HFFc6 (cell line): ENCODE measurements around the gene SYNGR3. TPM values are rescaled to one million over a fixed set of nuclear protein-coding genes. Genes with fewer than 3 reads are reported as not detected.

Source experiments
- DNase-seq: peaks from one replicate; pipeline ENCODE4 v3.0.0-alpha.2; 2018
- H3K27ac Mint-ChIP-seq: 2 replicates; pipeline ENCODE4 v1.8.0; 2020; ENCODE audit warnings: mild to moderate bottlenecking, mixed read lengths
- H3K27me3 Mint-ChIP-seq: 2 replicates; pipeline ENCODE4 v1.8.0; 2021; ENCODE audit warnings: mild to moderate bottlenecking, moderate library complexity, mixed read lengths; ENCODE audit not compliant: insufficient read depth
- H3K36me3 Mint-ChIP-seq: 2 replicates; pipeline ENCODE4 v1.8.0; 2021; ENCODE audit warnings: low read depth, mixed read lengths
- H3K4me1 Mint-ChIP-seq: 2 replicates; pipeline ENCODE4 v1.8.0; 2020; ENCODE audit warnings: low read depth, mixed read lengths
- H3K4me3 Mint-ChIP-seq: 2 replicates; pipeline ENCODE4 v1.8.0; 2020; ENCODE audit warnings: mild to moderate bottlenecking, moderate library complexity, mixed read lengths
- H3K9me3 Mint-ChIP-seq: 2 replicates; pipeline ENCODE4 v1.8.0; 2020; ENCODE audit warnings: mild to moderate bottlenecking, mixed read lengths
- total RNA-seq, 6 experiments: library from RNA; stranded (reverse); fragmentation: NEBNext Ultra II Directional; extraction: Animal tissue kit (Norgen Biotek cat#: 25700); gene quantifications; 2 replicates in 1 of 6; 3 replicates in 5 of 6; pipeline ENCODE4 v1.2.3, GENCODE V29; 2021
- TF ChIP-seq, protein P1 (sequence below): fragments of 200-600 bp; sonication (generic); IDR thresholded peaks from 2 replicates; pipeline ENCODE4 v1.5.0; 2021; ENCODE audit warnings: antibody characterized with exemption, mild to moderate bottlenecking

SYNGR3 gene
- total RNA-seq, 6 experiments from 2014 or later: 0.96 to 1.4 (median 1.2) TPM

DNA sequence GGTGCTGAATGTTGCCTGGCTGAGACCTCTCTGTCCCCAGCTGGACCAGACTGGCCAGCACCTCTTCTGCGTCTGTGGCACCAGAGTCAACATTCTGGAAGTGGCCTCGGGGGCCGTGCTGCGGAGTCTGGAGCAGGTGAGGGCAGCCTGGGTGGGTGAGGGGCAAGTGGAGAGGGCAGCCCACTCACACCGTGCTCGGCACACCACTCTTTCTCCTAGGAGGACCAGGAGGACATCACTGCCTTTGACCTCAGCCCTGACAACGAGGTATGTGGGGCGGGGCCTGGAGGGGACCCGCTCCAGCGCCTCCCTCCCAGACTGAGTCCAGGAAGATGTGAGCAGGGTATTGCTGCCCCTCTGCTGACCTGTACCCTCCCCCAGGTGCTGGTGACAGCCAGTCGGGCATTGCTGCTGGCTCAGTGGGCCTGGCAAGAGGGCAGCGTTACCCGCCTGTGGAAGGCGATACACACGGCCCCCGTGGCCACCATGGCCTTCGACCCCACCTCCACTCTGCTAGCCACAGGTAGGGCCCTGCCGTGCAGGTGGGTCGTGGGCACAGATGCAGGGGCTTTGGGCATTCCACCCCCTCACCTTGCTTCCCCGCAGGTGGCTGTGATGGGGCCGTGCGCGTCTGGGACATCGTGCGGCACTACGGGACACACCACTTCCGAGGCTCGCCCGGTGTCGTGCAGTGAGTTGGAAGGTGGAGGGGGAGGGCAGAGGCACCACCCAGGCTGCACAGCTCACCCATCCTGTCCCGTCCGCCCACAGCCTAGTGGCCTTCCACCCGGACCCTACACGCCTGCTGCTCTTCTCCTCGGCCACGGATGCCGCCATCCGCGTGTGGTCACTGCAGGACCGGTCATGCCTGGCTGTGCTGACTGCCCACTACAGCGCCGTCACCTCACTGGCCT lies 15.4 kb upstream of the SYNGR3 start:
- Mint-ChIP-seq H3K36me3 (peaks cover 7% of the 10 kb centered on the region), H3K27me3 (no peaks in the 10 kb centered on the region; the same call in 1 of the 2 replicates), H3K4me1 (peaks cover 16% of the 10 kb centered on the region), H3K4me3 (no peak overlapping the region), H3K9me3 (no peaks in the 10 kb centered on the region), H3K27ac (no peak overlapping the region)
- DNase-seq: no peak
- TF ChIP-seq, protein P1, sequence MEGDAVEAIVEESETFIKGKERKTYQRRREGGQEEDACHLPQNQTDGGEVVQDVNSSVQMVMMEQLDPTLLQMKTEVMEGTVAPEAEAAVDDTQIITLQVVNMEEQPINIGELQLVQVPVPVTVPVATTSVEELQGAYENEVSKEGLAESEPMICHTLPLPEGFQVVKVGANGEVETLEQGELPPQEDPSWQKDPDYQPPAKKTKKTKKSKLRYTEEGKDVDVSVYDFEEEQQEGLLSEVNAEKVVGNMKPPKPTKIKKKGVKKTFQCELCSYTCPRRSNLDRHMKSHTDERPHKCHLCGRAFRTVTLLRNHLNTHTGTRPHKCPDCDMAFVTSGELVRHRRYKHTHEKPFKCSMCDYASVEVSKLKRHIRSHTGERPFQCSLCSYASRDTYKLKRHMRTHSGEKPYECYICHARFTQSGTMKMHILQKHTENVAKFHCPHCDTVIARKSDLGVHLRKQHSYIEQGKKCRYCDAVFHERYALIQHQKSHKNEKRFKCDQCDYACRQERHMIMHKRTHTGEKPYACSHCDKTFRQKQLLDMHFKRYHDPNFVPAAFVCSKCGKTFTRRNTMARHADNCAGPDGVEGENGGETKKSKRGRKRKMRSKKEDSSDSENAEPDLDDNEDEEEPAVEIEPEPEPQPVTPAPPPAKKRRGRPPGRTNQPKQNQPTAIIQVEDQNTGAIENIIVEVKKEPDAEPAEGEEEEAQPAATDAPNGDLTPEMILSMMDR: no peak

DNA sequence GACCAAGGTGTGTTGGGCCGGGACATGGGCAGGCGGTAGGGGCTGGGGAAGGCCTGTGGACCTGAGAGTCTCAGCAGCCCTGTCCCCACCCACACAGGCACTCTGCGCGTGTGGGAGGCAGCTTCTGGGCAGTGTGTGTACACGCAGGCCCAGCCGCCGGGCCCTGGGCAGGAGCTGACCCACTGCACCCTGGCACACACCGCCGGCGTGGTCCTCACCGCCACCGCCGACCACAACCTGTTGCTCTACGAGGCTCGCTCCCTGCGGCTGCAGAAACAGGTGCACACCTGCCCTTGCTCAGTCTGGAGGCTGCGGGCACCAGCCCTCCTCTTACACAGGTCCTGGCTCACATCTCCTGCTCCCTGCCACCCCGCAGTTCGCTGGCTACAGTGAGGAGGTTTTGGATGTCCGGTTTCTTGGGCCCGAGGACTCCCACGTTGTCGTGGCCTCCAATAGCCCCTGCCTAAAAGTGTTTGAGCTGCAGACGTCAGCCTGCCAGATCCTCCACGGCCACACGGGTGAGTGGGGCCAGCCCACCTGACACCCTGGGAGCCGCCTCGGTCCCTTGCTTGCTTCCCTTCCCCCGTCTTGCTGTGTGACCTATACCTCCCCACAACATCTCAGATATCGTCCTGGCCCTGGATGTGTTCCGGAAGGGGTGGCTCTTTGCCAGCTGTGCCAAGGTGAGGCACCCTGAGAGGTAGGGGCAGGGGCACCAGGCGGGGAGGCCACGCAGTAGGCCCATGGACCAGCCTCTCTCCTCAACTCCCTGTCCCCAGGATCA lies 14.1 kb upstream of the SYNGR3 start:
- H3K27ac Mint-ChIP-seq: no peak overlapping the region
- peaks cover 16% of the 10 kb centered on the region for H3K4me1 Mint-ChIP-seq
- no peak for DNase-seq
- H3K27me3 Mint-ChIP-seq: no peaks in the 10 kb centered on the region; the same call in 1 of the 2 replicates
- no peaks in the 10 kb centered on the region for H3K9me3 Mint-ChIP-seq
- TF ChIP-seq, protein P1: no peak
- no peak overlapping the region for H3K4me3 Mint-ChIP-seq
- H3K36me3 Mint-ChIP-seq: peaks cover 7% of the 10 kb centered on the region

DNA sequence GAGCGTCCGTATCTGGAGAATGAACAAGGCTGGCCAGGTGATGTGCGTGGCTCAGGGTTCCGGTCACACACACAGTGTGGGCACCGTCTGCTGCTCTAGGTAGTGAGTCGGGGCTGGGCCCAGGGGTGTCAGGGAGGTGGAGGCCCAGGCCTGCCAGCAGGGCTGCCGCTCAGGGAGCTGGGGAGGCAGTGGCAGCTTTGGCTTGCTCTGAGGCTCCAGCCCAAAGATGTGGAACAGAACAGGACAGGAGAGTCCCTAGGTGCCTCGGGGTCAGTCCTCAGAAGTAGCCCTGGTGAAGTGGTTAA lies 13.6 kb upstream of the SYNGR3 start:
- peaks cover 6% of the 10 kb centered on the region for H3K36me3 Mint-ChIP-seq
- H3K4me1 Mint-ChIP-seq: peaks cover 13% of the 10 kb centered on the region
- peaks cover 3% of the 10 kb centered on the region for H3K27me3 Mint-ChIP-seq
- DNase-seq: no peak
- H3K4me3 Mint-ChIP-seq: no peak overlapping the region
- TF ChIP-seq, protein P1: no peak
- no peak overlapping the region for H3K27ac Mint-ChIP-seq
- H3K9me3 Mint-ChIP-seq: no peaks in the 10 kb centered on the region

DNA sequence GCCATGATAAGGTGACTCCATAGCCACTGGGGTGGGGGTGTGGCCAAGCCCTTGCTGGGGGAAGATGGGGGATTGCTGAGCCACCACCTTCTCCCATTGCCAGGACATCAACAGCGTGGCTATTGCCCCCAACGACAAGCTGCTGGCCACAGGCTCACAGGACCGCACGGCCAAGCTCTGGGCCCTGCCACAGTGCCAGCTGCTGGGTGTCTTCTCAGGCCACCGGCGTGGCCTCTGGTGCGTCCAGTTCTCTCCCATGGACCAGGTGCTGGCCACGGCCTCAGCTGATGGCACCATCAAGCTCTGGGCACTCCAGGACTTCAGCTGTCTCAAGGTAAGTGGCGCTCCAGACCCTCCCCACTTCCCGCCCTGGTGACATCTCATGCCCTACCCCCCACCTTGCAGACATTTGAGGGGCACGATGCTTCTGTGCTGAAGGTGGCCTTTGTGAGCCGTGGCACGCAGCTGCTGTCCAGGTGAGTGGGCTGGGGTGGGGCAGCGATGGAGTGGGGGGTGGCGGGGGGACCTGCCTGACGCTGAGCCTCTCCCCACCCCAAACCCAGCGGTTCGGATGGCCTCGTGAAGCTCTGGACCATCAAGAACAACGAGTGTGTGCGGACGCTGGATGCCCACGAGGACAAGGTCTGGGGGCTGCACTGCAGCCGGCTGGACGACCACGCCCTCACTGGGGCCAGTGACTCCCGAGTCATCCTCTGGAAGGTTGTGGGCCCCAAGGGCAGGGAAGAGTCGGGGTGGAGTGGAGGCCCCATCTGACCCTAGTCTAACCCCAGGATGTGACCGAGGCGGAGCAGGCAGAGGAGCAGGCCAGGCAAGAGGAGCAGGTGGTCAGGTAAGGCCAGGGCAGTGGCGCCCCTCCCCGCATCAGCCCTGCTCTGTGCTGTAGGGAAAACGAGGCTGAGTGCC lies 12.6 kb upstream of the SYNGR3 start:
- Mint-ChIP-seq H3K4me3 (no peak overlapping the region), H3K27me3 (peaks cover 6% of the 10 kb centered on the region; the same call in 1 of the 2 replicates), H3K9me3 (no peaks in the 10 kb centered on the region), H3K36me3 (no peaks in the 10 kb centered on the region), H3K4me1 (peaks cover 7% of the 10 kb centered on the region), H3K27ac (no peak overlapping the region)
- TF ChIP-seq, protein P1: no peak
- no peak for DNase-seq

DNA sequence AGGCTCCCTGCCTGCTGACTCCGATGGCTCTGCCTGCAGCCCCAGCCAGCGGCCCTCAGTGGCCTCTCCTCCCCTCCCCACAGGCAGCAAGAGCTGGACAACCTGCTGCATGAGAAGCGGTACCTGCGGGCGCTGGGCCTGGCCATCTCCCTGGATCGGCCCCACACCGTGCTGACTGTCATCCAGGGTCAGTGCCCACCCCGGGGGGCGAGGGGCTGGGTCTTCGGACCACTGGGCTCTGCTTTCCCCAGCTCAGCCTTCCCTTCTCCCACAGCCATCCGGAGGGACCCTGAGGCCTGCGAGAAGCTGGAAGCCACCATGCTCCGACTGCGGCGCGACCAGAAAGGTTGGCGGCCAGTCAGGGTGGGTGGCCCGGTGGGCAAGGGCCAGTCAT lies 11.9 kb upstream of the SYNGR3 start:
- no peak overlapping the region for H3K27ac Mint-ChIP-seq
- no peak overlapping the region for H3K4me3 Mint-ChIP-seq
- peaks cover 4% of the 10 kb centered on the region for H3K4me1 Mint-ChIP-seq
- TF ChIP-seq, protein P1: no peak
- no peaks in the 10 kb centered on the region for H3K36me3 Mint-ChIP-seq
- peaks cover 8% of the 10 kb centered on the region for H3K27me3 Mint-ChIP-seq
- DNase-seq: no peak
- no peaks in the 10 kb centered on the region for H3K9me3 Mint-ChIP-seq
